ENCODE results near the gene AKAP14. TPM values are rescaled to one million over a fixed set of nuclear protein-coding genes. Genes with fewer than 3 reads are reported as not detected.
A peak's percentile ranks its signal among the peaks of the same experiment; 100 is the strongest.
"Not testable (repeated sequence)": the region's sequence is repeated elsewhere in the genome, so short reads cannot be mapped to it uniquely, and the experiment has no call there.

The AKAP14 gene
- under 1 TPM in 2 of 3 donors, not detected in 1; 0.14 to 0.29 TPM for polyA plus RNA-seq (ENCODE audit: insufficient read length in 3 of 3)
- long read RNA-seq, donor 1: 0 reads
- long read RNA-seq, donor 2: 0 reads
- long read RNA-seq, donor 3: 0 reads
- long read RNA-seq, donor 4, partial matches to known transcripts: 0 of 1 reads
- long read RNA-seq, donor 4, other reads (novel, unspliced or antisense): 0 of 1 reads
- long read RNA-seq, donor 5: 0 reads
- long read RNA-seq, donor 6, partial matches to known transcripts: 82 of 82 reads
- long read RNA-seq, donor 6, other reads (novel, unspliced or antisense): 0 of 82 reads
- long read RNA-seq, donor 7: 0 reads
- long read RNA-seq, donor 8, partial matches to known transcripts: 20 of 20 reads
- long read RNA-seq, donor 8, other reads (novel, unspliced or antisense): 0 of 20 reads
- long read RNA-seq, donor 9: 0 reads
- long read RNA-seq, donor 10, partial matches to known transcripts: 61 of 61 reads
- long read RNA-seq, donor 10, other reads (novel, unspliced or antisense): 0 of 61 reads
- long read RNA-seq, donor 11, partial matches to known transcripts: 65 of 66 reads
- long read RNA-seq, donor 11, other reads (novel, unspliced or antisense): 0 of 66 reads
- long read RNA-seq, donor 12, partial matches to known transcripts: 79 of 79 reads
- long read RNA-seq, donor 12, other reads (novel, unspliced or antisense): 0 of 79 reads
- long read RNA-seq, donor 13, partial matches to known transcripts: 277 of 277 reads
- long read RNA-seq, donor 13, other reads (novel, unspliced or antisense): 0 of 277 reads
- long read RNA-seq, donor 14: 0 reads
- long read RNA-seq, donor 15, partial matches to known transcripts: 90 of 115 reads
- long read RNA-seq, donor 15, other reads (novel, unspliced or antisense): 25 of 115 reads
- long read RNA-seq, donor 16: 0 reads

- DNase-seq: no peak
These were observed at the start of gene AKAP14 for GRCh38 chrX:119895843-119896326. TSS of gene AKAP14 (plus strand) at chrX:119895893. CDS start at chrX:119903224, 7,331 bp downstream.

DNA sequence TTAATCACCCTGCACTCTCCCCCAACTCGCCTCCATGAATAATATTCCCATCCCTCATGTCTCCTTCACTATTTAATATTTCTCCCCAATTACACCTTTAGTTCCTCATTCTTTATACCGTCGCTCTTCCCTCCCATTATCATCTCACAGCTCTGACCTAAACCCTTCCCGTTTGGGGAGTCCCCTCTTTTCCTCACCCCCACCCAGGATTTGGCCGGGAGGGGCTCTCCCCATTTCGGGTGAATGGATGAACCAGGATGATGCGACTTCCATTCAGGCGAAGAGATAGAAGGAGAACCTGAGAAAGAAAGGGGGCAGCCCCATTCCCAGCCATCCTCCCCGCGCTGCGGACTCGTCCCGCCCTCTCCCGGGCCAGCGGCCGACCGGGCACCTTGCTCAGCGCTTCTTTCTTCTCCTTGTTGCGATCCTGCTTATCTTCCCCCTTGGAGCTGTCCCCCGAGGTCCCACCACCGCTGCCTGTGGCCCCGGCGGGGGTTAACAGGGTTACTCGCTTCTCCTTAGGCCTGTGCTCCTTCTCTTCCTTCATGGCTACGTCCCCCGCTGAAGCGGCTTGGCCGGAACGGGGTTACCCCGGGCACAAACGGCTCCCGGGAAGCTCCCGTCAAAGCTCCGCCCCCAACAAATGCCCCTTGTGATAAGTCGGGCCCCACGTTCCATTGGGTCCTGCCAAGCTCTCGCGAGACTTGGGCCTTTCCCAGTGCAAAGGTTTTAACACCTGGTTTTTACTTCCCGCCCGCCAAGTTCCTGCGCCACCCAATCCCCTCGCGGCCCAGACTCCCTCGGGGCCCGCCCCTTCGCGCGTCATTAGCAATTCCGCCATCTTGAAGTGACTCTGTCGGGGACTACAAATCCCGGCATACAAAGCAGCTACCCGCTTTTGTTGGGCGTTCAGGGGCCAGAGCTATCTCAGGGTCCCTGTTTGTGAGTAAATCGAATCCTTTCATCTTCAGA lies 43.0 kb upstream of the AKAP14 start, which contains the start of gene UPF3B:
UPF3B (minus strand) TSS at position 582 of the 972 bp plus-strand sequence; CDS start at position 547, 35 bp downstream.
- DNase-seq: peak; percentile 95

- DNase-seq: no peak
These were observed 42.2 kb upstream of the AKAP14 start for GRCh38 chrX:119853444-119853843.

GRCh38 chrX:119870626-119871131 lies 25.0 kb upstream of the AKAP14 start:
- no peak for DNase-seq

DNA sequence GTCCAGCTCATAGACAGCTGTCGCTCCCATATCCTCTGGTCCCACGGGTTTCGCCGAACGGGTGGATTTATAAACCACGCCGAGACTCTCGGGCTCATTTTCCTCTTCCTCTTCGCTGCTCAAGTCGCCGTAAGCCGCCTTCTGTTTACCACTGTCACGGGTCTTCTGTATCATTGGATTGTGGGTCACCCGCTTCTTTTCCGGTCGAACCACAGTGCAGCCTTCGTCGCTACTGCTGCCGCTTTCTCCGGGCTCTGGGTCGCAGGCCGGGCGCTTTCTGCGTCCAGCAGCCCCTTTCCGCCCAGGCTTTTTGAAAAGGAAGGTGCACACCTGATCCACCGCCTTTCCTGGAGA lies 24.5 kb upstream of the AKAP14 start:
- DNase-seq: no peak

DNA sequence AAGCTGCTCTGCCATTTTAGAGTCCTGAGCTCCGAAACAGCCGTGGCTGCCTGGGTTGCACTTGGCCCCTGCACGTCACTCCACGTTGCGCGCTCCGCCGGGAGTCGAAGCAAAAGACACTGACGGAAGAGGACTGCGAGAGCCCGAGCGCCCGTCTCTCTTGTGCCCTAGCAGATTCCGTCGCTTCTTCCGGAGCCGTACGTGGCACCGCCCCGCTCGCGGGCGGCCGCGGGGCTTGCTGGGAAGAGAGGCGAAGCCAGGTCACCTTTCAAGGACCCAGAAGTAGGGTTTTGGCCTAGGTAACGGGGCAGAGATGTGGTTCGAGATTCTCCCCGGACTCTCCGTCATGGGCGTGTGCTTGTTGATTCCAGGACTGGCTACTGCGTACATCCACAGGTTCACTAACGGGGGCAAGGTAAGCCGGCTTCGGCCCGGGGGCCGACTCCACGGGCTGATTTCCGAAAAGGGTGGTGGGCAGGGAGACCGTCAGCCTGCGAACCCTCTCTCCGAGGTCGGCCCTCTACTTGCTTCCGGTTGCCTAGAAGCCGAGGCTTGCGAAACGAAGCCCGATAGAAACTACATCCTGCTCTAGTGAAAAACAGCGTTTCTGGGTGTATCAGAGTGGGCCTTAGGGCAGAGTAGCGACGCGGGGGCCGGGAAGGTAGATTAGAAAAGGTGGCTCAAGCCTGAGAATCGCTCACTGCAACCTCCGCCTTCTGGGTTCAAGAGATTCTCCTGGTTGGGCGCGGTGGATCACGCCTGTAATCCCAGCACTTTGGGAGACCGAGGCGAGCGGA lies 23.9 kb upstream of the AKAP14 start, which contains the start of the genes NDUFA1 and RNF113A:
NDUFA1 (plus strand) TSS at position 234 of the 797 bp plus-strand sequence; CDS start at position 314, 80 bp downstream.
RNF113A (minus strand) TSS at position 135 of the 797 bp plus-strand sequence; CDS start at position 15, 120 bp downstream.
- DNase-seq: peak; percentile 80

DNA sequence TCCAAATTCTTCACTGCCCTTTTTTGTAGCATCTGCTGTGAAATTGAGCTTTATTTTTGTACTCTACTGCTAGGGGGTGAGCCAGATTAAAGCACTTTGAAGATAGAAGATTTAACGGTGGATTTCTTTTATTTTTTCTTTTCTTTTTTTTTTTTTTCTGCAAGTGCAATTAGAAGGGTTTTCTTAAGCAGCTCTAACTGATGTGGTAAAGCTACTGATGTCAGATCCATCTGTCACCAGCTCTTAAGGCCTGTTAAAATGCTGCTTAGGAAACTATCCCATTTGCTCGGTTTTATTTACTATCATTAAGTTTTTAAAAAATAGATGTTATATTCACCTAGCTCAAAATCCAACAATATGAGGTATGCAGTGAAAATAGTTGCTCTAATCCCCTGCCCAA lies 17.0 kb upstream of the AKAP14 start:
- no peak for DNase-seq

DNA sequence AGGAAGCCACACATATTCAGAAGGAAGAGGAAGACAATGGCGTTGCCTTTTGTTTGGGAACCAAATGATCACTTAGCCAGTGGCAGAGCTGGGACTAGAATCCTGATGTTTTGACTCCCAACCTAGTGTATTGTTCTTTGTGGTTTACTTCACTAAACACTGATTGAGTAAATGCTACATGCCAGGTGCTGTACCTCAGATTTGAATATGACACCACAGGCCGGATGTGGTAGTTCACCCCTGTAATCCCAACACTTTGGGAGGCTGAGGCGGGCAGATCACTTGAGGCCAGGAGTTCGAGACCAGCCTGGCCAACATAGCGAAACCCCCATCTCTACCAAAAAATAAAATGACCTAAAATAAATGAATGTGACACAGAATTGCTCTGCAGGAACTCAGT lies 15.6 kb upstream of the AKAP14 start:
- no peak for DNase-seq

- DNase-seq: no peak
These were observed 14.9 kb upstream of the AKAP14 start for GRCh38 chrX:119880552-119881437.

DNA sequence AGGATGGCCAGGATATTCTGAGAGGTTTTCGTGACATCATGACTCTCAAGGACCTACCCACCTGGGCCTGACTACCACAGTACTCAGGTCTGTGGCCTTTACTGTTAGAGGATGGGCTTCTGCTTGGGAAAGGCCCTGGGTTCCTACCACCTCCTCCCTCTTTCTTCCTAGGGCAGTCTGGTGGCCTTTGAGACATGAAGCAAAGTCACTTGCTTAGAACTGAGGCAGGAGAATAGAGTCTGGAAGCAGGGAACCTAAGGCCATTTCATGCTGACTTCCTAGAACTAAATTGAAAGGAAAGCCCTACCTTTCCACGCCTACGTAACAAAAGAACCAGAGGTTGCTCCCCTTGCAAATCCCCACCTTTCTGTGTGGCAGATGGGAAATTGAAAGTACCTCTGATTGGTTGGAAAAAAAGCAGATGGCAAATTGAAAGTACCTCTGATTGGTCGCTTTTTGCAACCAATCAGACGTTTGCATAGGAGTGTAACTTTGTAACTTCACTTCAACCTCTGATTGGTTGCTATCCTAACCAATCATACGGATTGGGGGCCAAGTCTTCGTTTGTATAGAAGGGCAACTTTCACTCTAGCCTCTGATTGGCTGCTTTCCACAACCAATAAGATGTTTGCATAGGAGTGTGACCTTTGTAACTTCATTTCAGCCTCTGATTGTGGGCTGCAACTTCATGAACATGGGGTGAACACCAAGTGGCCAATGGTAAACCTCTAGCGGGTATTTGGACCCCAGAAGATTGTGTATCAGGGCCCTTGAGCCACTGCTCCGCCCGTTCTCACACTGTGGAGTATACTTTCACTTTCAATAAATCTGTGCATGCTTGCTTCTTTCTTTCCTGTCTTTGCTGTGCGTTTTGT lies 9.9 kb upstream of the AKAP14 start:
- DNase-seq: no peak

- no peak for DNase-seq
These were observed 7.8 kb upstream of the AKAP14 start for GRCh38 chrX:119887721-119888425.

GRCh38 chrX:119890626-119891025 lies 5.1 kb upstream of the AKAP14 start:
- DNase-seq: not testable (repeated sequence)

GRCh38 chrX:119891961-119892692 lies 3.6 kb upstream of the AKAP14 start:
- not testable (repeated sequence) for DNase-seq

- no peak for DNase-seq
These were observed 3.4 kb downstream of the AKAP14 start for GRCh38 chrX:119899125-119899524.

DNA sequence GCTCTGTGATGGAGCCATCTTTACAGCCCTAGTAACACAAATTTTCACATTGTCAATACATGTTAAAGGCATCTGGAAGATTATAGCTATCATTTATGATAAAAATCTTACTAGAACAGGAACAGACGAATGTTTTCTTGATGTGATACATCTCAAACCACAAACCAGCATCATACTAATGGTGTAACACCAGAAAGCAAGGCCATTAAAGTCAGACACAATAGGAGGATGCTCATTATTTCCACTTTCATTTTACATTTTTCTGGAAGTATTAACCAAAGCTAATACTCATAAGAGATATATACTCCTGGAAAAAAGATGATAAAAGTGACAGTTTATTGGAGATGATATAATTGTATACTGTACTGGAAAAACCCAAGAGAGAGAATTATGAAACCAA lies 5.3 kb downstream of the AKAP14 start:
- no peak for DNase-seq

- no peak for DNase-seq
These were observed 20.6 kb downstream of the AKAP14 start for GRCh38 chrX:119916310-119916709.
